Activated B cell treated with CpG ODN at 0.5 μM for 24 hours (primary cell): ENCODE results near the gene CDC42SE2. TPM values are rescaled to one million over a fixed set of nuclear protein-coding genes. Genes with fewer than 3 reads are reported as not detected.

Experiments
- ATAC-seq: fragments of 200-7000 bp; cut with Tn5 transposase; one replicate; pipeline ENCODE4 v1.10.0; 2021; ENCODE audit warnings: low read depth, mild to moderate bottlenecking, moderate library complexity
- CTCF ChIA-PET: fragments of 350-600 bp; sonication (Branson Sonifier 250); formaldehyde crosslinking; loops from one replicate; lab custom pipeline; 2021; ENCODE audit warnings: antibody characterized with exemption; lab: Charles Lee
- POLR2A ChIA-PET: fragments of 350-600 bp; sonication (Branson Sonifier 250); formaldehyde crosslinking; loops from one replicate; lab custom pipeline; 2021; ENCODE audit warnings: antibody characterized with exemption; lab: Charles Lee
- DNase-seq: peaks from one replicate; pipeline ENCODE4 v3.0.0; 2022
- H3K27ac Mint-ChIP-seq: one replicate; pipeline ENCODE4 v1.8.0; 2020; ENCODE audit warnings: mixed read lengths
- H3K27me3 Mint-ChIP-seq: one replicate; pipeline ENCODE4 v1.8.0; 2021; ENCODE audit warnings: mixed read lengths
- H3K36me3 Mint-ChIP-seq: one replicate; pipeline ENCODE4 v1.8.0; 2021; ENCODE audit warnings: low read depth, mixed read lengths
- H3K4me1 Mint-ChIP-seq: one replicate; pipeline ENCODE4 v1.8.0; 2021; ENCODE audit warnings: mixed read lengths
- H3K4me3 Mint-ChIP-seq: one replicate; pipeline ENCODE4 v1.8.0; 2020; ENCODE audit warnings: mild to moderate bottlenecking, mixed read lengths
- H3K9me3 Mint-ChIP-seq: one replicate; pipeline ENCODE4 v1.8.0; 2020; ENCODE audit warnings: mixed read lengths
- CTCF ChIP-seq: fragments of 200-600 bp; IDR thresholded peaks from one replicate; pipeline ENCODE4 v1.8.0; 2022; ENCODE audit warnings: antibody characterized with exemption, mild to moderate bottlenecking
- intact Hi-C: fragments of 100-400 bp; cut with micrococcal nuclease; formaldehyde crosslinking; loops from one replicate; pipeline ENCODE4 v1.15.1; 2024
- total RNA-seq: library from RNA; stranded (reverse); gene quantifications from 2 replicates; pipeline ENCODE4 v1.2.3, GENCODE V29; 2022

Gene CDC42SE2
- total RNA-seq, 1 donor from 2014 or later = 122 TPM

DNA sequence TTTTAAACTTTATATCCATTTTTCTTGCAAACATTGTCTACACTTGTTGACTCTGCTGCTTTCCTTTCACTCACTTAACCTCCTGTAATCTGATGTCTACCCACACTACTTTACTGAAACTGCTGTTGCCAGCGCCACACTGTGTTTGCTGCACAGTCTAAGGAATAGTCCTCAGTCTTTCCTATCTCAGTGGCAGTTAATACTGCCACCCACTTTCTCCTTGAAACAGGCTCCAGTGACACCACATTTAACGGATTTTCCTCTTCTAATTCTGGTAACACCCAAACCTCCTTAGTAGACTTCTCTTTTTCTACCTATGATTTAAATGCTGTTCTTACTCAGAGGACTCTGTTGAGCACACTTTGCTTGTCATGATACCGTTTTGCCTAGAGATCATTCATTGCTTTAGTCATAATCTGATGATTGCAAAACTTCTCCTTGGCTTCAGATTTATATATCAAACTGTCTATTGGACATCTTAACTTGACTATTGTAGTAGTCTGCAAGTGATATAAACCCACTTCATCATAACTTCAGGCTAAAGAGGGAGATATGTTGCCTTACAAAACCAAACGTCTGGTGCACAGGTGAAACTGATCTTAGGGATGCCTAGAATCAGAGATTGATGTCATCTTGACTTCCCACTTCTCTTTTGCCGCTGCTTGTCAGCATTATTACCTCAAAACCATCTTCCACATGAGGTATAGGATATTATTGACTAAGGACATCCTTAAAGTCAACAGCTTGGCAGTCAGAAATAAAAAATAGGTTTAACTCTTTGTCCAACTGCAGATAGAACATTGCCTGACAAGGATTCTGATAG is 94.1 kb downstream of the CDC42SE2 start:
- no peaks in the 10 kb centered on the region for H3K9me3 Mint-ChIP-seq
- peak overlapping the region; percentile 84 for H3K27ac Mint-ChIP-seq
- H3K4me1 Mint-ChIP-seq = peaks cover 47% of the 10 kb centered on the region
- intact Hi-C loops = loop anchor here (1.0 to 2.0 kb wide), 3 partner anchors 16 to 79 kb away; no protein-coding TSS in a partner anchor
- CTCF ChIA-PET = interaction anchor here (0.6 to 1.3 kb wide), 2 partner anchors 84 to 95 kb away, joined by 3 to 4 read pairs; partner anchors contain the start of gene CDC42SE2
- no peak for DNase-seq
- TF ChIP-seq CTCF = no peak
- ATAC-seq = peak; percentile 67
- no peaks in the 10 kb centered on the region for H3K27me3 Mint-ChIP-seq
- H3K4me3 Mint-ChIP-seq = peak overlapping the region; percentile 47
- H3K36me3 Mint-ChIP-seq = peaks cover 28% of the 10 kb centered on the region
- POLR2A ChIA-PET = interaction anchor here (0.6 kb wide), 1 partner anchor 35 kb away, joined by 4 read pairs; no protein-coding TSS in a partner anchor

GRCh38 chr5:131361677-131362315 is 97.9 kb downstream of the CDC42SE2 start:
- DNase-seq = no peak
- no peaks in the 10 kb centered on the region for H3K27me3 Mint-ChIP-seq
- no peak overlapping the region for H3K27ac Mint-ChIP-seq
- no peak for TF ChIP-seq CTCF
- intact Hi-C loops = no loop called here
- ATAC-seq = no peak
- peaks cover 48% of the 10 kb centered on the region for H3K36me3 Mint-ChIP-seq
- ChIA-PET CTCF (interaction anchor here (1.0 kb wide), 1 partner anchor 12 kb away, joined by 3 read pairs; no protein-coding TSS in a partner anchor), POLR2A (interaction anchor here (0.6 to 0.7 kb wide), 2 partner anchors 12 to 19 kb away, joined by 3 to 4 read pairs; no protein-coding TSS in a partner anchor)
- no peak overlapping the region for H3K4me3 Mint-ChIP-seq
- no peaks in the 10 kb centered on the region for H3K9me3 Mint-ChIP-seq
- peaks cover 44% of the 10 kb centered on the region for H3K4me1 Mint-ChIP-seq

DNA sequence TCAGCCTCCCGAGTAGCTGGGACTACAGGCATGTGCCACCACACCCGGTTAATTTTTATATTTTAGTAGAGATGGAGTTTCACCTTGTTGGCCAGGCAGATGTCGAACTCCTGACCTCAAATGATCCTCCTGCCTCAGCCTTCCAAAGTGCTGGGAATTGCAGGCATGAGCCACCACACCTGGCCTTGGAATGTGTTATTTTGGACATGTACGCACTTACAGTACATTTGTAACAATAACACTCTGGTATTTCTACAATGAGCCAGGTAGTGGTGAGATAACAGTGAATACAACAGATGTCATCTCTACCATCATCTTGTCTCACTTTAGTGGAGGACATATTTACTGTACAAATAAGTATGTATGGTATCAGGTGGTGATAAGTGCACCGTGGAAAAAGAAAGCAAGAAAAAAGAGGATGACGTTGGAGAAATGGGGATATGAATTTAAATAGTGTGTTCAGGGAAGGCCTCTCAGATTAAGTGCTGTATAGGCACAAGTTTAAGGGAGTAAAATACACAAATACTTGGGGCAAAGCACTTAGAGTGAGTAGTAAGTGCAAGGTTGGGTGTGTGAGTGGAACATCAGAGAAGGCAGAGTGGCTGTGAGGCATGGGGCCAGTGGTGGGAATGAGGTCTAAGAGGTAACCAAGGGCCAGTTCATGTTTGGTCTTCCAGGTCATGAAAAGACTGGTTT is 100.1 kb downstream of the CDC42SE2 start:
- H3K27me3 Mint-ChIP-seq = no peaks in the 10 kb centered on the region
- intact Hi-C loops = loop anchor here (1.0 kb wide), 1 partner anchor 11 kb away; no protein-coding TSS in a partner anchor
- peak overlapping the region; percentile 80 for H3K27ac Mint-ChIP-seq
- CTCF ChIA-PET = interaction anchor here (1.3 kb wide), 1 partner anchor 18 kb away, joined by 5 read pairs; no protein-coding TSS in a partner anchor
- no peaks in the 10 kb centered on the region for H3K9me3 Mint-ChIP-seq
- DNase-seq (no peak), ATAC-seq (no peak)
- peaks cover 61% of the 10 kb centered on the region for H3K36me3 Mint-ChIP-seq
- TF ChIP-seq CTCF = no peak
- POLR2A ChIA-PET = no interaction called here
- peaks cover 38% of the 10 kb centered on the region for H3K4me1 Mint-ChIP-seq
- no peak overlapping the region for H3K4me3 Mint-ChIP-seq

DNA sequence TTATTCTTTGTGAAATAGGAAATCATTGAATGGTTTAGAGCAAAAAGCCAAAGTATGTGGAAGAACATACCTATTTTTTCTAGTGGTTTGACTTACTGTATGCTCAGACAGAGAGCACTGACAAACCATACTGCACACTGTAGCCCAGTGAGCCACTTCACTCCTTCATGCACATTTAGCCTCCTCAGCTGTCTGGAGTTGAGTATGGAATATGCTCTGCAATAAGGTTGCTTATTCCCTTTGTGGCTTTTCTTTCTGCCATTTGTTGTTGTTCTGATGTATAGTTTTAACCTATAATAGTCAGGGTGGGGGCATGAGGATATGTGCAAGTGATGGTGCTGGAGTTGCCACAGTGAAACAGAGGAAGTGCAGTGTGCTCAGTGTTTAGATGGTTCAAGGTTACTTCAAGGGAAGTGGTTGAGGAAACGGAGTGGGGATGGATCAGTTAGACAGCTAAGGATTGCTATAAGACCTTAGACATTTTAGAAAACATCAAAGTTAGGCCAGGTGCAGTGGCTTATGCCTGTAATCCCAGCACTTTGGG is 100.7 kb downstream of the CDC42SE2 start:
- H3K27ac Mint-ChIP-seq = peak overlapping the region; percentile 80
- no peak for ATAC-seq
- no peak for TF ChIP-seq CTCF
- H3K36me3 Mint-ChIP-seq = peaks cover 61% of the 10 kb centered on the region
- ChIA-PET CTCF (interaction anchor here (1.3 kb wide), 1 partner anchor 17 kb away, joined by 5 read pairs; no protein-coding TSS in a partner anchor), POLR2A (interaction anchor here (0.9 to 1.1 kb wide), 2 partner anchors 9 to 11 kb away, joined by 3 to 4 read pairs; no protein-coding TSS in a partner anchor)
- peaks cover 42% of the 10 kb centered on the region for H3K4me1 Mint-ChIP-seq
- no peaks in the 10 kb centered on the region for H3K9me3 Mint-ChIP-seq
- no peak overlapping the region for H3K4me3 Mint-ChIP-seq
- no peaks in the 10 kb centered on the region for H3K27me3 Mint-ChIP-seq
- DNase-seq = no peak
- intact Hi-C loops = loop anchor here (1.0 kb wide), 1 partner anchor 11 kb away; no protein-coding TSS in a partner anchor
